BJ (cell line): ENCODE results near the gene SWSAP1. TPM values are rescaled to one million over a fixed set of nuclear protein-coding genes. Genes with fewer than 3 reads are reported as not detected.

Experiments used
- CTCF ChIA-PET: fragments of 350-600 bp; formaldehyde crosslinking; extraction: SDS; loops from one replicate; lab custom pipeline; 2021; ENCODE audit warnings: antibody characterized with exemption, inconsistent platforms; lab: Yijun Ruan, JAX
- POLR2A ChIA-PET: fragments of 300-600 bp; sonication (Branson Sonifier 250); formaldehyde crosslinking; extraction: SDS; loops from one replicate; lab custom pipeline; 2021; ENCODE audit warnings: antibody characterized with exemption; lab: Charles Lee
- DNase-seq: peaks from one replicate; pipeline ENCODE4 v3.0.0-alpha.2; 2011; ENCODE audit warnings: low read depth
- H3K27me3 ChIP-seq: 2 replicates; pipeline ENCODE4 v1.6.0; 2011; ENCODE audit warnings: low read length; ENCODE audit not compliant: control insufficient read depth, insufficient read depth
- H3K36me3 ChIP-seq: 2 replicates; pipeline ENCODE4 v1.5.1; 2011; ENCODE audit warnings: low read length; ENCODE audit not compliant: control insufficient read depth, insufficient read depth
- H3K4me3 ChIP-seq: 2 replicates; pipeline ENCODE4 v1.5.1; 2011; ENCODE audit warnings: low read depth, mild to moderate bottlenecking, control low read depth, low read length
- polyA plus RNA-seq: library from polyadenylated mRNA; depleted of rRNA; stranded (reverse); fragments of >200 nt; gene quantifications from 2 replicates; pipeline ENCODE4 v1.2.3, GENCODE V29; 2011
- TF ChIP-seq, protein P1 (sequence below): IDR thresholded peaks from 2 replicates; pipeline ENCODE4 v1.5.1; 2011; ENCODE audit warnings: low read depth, mild to moderate bottlenecking, control low read depth, inconsistent platforms, low read length, moderate library complexity; ENCODE audit not compliant: insufficient read depth

SWSAP1 gene
- polyA plus RNA-seq, 1 experiment, result 1.0 TPM

DNA sequence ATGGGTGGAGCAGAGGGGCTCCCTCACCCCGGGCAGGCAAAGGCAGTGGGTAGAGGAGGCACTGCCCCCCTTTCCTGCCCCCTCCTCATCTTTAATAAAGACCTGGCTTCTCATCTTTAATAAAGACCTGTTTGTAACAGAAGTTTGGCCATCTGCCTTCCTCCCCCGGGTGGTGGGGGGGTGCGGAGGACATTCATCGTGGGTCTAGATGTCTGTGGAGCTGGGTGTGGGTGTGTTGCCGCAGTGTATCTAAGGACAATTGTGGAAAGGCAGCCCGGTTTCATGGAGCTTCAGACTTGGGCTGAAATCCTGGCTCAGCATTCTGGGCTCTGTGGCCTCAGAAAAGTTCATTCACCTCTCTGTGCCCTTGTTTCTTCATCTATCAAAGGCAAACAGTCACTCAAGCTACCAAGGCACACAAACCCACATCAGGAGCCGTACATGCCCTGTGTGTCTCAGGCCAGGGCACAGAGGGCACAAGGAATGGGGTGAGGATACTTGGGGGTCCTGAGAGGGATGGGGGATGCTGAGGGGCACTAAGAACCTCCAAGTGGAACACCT is 8.8 kb upstream of the SWSAP1 start:
- CTCF ChIA-PET, result interaction anchor here (0.7 to 1.4 kb wide), 3 partner anchors 17 to 72 kb away, joined by 3 to 4 read pairs (median 3); no protein-coding TSS in a partner anchor
- Histone ChIP-seq H3K27me3 (no peaks in the 10 kb centered on the region), H3K4me3 (no peak overlapping the region), H3K36me3 (peaks cover 23% of the 10 kb centered on the region)
- POLR2A ChIA-PET, result no interaction called here
- TF ChIP-seq, protein P1, sequence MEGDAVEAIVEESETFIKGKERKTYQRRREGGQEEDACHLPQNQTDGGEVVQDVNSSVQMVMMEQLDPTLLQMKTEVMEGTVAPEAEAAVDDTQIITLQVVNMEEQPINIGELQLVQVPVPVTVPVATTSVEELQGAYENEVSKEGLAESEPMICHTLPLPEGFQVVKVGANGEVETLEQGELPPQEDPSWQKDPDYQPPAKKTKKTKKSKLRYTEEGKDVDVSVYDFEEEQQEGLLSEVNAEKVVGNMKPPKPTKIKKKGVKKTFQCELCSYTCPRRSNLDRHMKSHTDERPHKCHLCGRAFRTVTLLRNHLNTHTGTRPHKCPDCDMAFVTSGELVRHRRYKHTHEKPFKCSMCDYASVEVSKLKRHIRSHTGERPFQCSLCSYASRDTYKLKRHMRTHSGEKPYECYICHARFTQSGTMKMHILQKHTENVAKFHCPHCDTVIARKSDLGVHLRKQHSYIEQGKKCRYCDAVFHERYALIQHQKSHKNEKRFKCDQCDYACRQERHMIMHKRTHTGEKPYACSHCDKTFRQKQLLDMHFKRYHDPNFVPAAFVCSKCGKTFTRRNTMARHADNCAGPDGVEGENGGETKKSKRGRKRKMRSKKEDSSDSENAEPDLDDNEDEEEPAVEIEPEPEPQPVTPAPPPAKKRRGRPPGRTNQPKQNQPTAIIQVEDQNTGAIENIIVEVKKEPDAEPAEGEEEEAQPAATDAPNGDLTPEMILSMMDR, result no peak
- DNase-seq, result no peak

DNA sequence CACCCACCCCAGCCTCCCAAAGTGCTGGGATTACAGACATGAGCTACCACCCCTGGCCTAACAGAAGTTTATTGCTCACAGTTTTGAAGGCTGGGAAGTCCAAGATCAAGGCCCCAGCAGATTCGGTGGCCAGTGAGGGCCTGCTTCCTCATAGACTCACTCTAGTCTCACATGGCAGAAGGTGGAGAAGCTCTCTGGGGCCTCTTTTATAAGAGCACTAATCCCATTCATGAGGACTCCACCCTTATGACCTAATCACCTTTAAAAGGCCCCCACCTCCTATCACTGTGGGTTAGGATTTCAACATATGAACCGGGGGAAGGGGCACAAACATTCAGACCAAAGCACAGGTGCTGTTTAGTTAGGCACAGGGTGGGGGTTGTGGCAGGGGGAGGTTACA is 6.9 kb upstream of the SWSAP1 start:
- POLR2A ChIA-PET, result no interaction called here
- no peak overlapping the region for H3K4me3 ChIP-seq
- CTCF ChIA-PET, result interaction anchor here (1.2 kb wide), 1 partner anchor 10 kb away, joined by 3 read pairs; no protein-coding TSS in a partner anchor

DNA sequence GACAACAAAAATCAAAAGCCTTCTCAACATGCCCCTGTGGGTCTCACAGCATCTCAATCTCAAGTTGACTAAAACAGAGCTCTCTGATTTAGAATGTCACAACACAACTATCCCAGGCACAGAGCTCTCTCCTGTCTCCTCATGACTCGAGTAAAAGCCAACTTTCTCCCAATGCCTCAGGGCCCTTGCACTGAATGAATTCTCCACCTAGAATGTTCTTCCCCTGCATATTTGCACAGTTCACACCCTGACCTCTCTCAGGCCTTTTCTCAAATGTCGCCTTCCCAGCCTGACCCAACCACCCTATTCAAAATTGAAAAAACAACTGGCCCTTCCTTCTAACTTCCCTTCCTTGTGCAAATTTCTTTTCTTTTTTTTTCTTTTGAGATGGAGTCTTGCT is 3.7 kb upstream of the SWSAP1 start:
- Histone ChIP-seq H3K27me3 (no peaks in the 10 kb centered on the region), H3K4me3 (no peak overlapping the region), H3K36me3 (no peaks in the 10 kb centered on the region)
- POLR2A ChIA-PET, result no interaction called here
- DNase-seq, result no peak
- CTCF ChIA-PET, result no interaction called here
- TF ChIP-seq, protein P1, result no peak

More for the DNA sequence above, 6.9 kb upstream of the SWSAP1 start:
- Histone ChIP-seq H3K36me3 (peaks cover 11% of the 10 kb centered on the region; the same call in 1 of the 2 replicates), H3K27me3 (no peaks in the 10 kb centered on the region)
- no peak for DNase-seq
- TF ChIP-seq, protein P1, result no peak

DNA sequence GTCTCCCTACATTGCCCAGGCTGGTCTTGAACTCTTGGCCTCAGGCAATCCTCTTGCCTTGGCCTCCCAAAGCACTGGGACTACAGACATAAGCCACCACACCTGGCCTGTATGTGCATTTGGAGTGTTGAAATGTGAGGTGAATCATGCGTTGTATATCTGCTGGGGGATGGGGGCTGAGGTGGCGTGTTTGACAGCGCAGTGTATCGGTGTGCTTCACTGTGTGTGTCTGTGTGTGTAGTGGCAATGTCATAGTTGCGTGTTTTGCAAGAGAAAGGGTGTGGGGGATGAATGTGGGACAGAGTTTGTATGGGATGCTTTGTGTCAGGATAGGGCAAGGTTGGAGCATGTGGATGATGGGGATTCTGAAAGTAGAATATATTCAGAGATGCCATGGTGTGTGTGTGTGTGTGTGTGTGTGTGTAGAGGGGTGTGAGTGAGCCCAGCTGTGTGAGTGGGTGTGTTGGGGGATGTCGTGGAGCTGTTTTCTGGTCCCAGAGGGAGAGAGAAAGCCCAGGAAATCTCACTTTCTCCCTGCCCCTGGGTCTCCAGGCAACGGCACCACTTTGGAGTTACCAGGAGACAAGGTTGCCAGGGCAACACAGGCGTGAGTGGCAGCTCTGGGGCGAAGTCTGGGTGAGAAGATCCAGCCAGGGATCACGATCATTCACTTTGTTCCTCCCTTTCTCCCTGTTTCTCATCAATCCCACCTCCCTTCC is 1.1 kb upstream of the SWSAP1 start:
- no peaks in the 10 kb centered on the region for H3K36me3 ChIP-seq
- TF ChIP-seq, protein P1, result no peak
- no peak for DNase-seq
- POLR2A ChIA-PET, result no interaction called here
- no peak overlapping the region for H3K4me3 ChIP-seq
- no peaks in the 10 kb centered on the region for H3K27me3 ChIP-seq
- CTCF ChIA-PET, result interaction anchor here (0.6 to 2.8 kb wide), 3 partner anchors 79 to 109 kb away, joined by 3 to 19 read pairs (median 14); no protein-coding TSS in a partner anchor

DNA sequence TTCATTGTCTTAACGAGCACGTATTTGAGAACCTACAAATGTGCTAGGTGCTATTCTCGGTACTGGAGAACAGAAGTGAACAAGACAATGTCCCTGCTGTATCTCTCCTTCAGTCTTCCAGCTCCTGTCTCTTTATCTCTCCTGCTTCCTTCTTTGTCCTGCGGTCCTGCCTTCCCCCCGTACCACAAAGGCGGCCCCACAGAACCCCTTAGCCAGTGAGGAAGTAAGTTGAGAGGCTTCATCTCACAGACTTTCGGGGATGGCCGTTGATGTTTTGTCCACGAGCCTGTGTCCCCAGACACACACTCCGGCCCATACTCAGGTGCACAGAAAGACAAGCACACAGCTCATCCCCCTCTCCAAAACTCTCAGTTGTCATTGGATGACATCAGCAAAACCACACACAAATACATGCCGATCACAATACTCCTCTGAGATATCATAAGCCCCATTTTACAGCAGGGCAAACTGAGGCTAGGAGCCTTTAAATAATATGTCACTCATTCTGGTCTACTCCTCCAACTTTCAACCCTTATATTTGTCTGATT is 507 bp upstream of the SWSAP1 start:
- ChIA-PET CTCF (interaction anchor here (0.6 to 2.8 kb wide), 4 partner anchors 10 to 109 kb away, joined by 3 to 19 read pairs (median 10); partner anchors contain the start of gene EPOR), POLR2A (no interaction called here)
- no peak for DNase-seq
- H3K36me3 ChIP-seq, result no peaks in the 10 kb centered on the region
- TF ChIP-seq, protein P1, result no peak
- peak overlapping the region; percentile 63 for H3K4me3 ChIP-seq
- no peaks in the 10 kb centered on the region for H3K27me3 ChIP-seq
